AG04449 (cell line): ENCODE data around the gene LBX1.

Experiments
- CTCF ChIA-PET: fragments of 350-600 bp; formaldehyde crosslinking; extraction: SDS; loops from one replicate; lab custom pipeline; 2021; ENCODE audit warnings: antibody characterized with exemption; lab: Yijun Ruan, JAX
- POLR2A ChIA-PET: fragments of 400-600, 350-600 bp; formaldehyde crosslinking; extraction: SDS; loops from one replicate; lab custom pipeline; 2020; ENCODE audit warnings: antibody characterized with exemption, inconsistent platforms; lab: Yijun Ruan, JAX
- DNase-seq: peaks from one replicate; pipeline ENCODE4 v3.0.0-alpha.2; 2010; ENCODE audit warnings: low read depth, low spot score
- H3K4me3 ChIP-seq: 2 replicates; pipeline ENCODE4 v1.5.1; 2011; ENCODE audit warnings: low read depth, mild to moderate bottlenecking, control low read depth, low read length
- TF ChIP-seq, protein P1 (sequence below): IDR thresholded peaks from one replicate; pipeline ENCODE4 v1.5.1; 2011; ENCODE audit warnings: mild to moderate bottlenecking, moderate library complexity, low read length, control low read depth, inconsistent platforms; ENCODE audit not compliant: insufficient read depth; ENCODE audit errors: missing control alignments

LBX1 gene

GRCh38 chr10:101224060-101224909 lies 5.0 kb downstream of the LBX1 start:
- CTCF ChIA-PET, result interaction anchor here (0.6 to 2.7 kb wide), 3 partner anchors 10 to 345 kb away, joined by 3 to 37 read pairs (median 3); no protein-coding TSS in a partner anchor
- POLR2A ChIA-PET, result no interaction called here
- DNase-seq, result no peak
- TF ChIP-seq, protein P1, sequence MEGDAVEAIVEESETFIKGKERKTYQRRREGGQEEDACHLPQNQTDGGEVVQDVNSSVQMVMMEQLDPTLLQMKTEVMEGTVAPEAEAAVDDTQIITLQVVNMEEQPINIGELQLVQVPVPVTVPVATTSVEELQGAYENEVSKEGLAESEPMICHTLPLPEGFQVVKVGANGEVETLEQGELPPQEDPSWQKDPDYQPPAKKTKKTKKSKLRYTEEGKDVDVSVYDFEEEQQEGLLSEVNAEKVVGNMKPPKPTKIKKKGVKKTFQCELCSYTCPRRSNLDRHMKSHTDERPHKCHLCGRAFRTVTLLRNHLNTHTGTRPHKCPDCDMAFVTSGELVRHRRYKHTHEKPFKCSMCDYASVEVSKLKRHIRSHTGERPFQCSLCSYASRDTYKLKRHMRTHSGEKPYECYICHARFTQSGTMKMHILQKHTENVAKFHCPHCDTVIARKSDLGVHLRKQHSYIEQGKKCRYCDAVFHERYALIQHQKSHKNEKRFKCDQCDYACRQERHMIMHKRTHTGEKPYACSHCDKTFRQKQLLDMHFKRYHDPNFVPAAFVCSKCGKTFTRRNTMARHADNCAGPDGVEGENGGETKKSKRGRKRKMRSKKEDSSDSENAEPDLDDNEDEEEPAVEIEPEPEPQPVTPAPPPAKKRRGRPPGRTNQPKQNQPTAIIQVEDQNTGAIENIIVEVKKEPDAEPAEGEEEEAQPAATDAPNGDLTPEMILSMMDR, result no peak
- H3K4me3 ChIP-seq, result no peak overlapping the region

GRCh38 chr10:101223274-101224059 lies 5.8 kb downstream of the LBX1 start:
- no peak for DNase-seq
- ChIA-PET POLR2A (no interaction called here), CTCF (interaction anchor here (0.6 to 2.7 kb wide), 4 partner anchors 9 to 346 kb away, joined by 3 to 37 read pairs (median 3); no protein-coding TSS in a partner anchor)
- TF ChIP-seq, protein P1, result no peak
- no peak overlapping the region for H3K4me3 ChIP-seq

- TF ChIP-seq, protein P1, result no peak
- DNase-seq, result no peak
- ChIA-PET POLR2A (no interaction called here), CTCF (interaction anchor here (0.9 to 2.7 kb wide), 2 partner anchors 9 to 61 kb away, joined by 3 to 37 read pairs; no protein-coding TSS in a partner anchor)
- H3K4me3 ChIP-seq, result no peak overlapping the region
These were observed 6.5 kb downstream of the LBX1 start for GRCh38 chr10:101222683-101223273.

GRCh38 chr10:101221963-101222531 lies 7.2 kb downstream of the LBX1 start:
- CTCF ChIA-PET, result interaction anchor here (1.4 to 2.7 kb wide), 2 partner anchors 8 to 51 kb away, joined by 5 to 37 read pairs; no protein-coding TSS in a partner anchor

DNA sequence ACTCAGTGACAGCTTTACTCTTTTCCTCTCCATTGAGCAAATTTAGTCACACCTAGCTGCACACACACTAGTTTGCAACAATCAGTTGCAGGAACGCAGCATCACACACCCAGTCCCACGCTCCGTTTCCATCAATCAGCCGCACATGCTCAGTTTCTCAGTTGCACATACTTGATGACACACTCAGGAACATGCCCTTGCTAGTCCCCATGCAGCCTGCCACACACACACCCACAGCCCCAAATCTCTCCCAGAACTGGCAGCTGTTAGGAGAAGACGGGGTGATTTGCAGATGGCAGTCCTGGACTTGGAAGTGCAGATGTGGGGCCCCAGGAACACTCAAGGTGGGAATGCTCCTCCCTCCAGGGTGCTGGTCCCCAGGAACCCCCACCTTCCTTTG lies 7.7 kb downstream of the LBX1 start:
- CTCF ChIA-PET, result interaction anchor here (1.4 to 2.9 kb wide), 2 partner anchors 52 to 559 kb away, joined by 5 to 9 read pairs; no protein-coding TSS in a partner anchor

More at GRCh38 chr10:101221963-101222531, 7.2 kb downstream of the LBX1 start:
- POLR2A ChIA-PET, result no interaction called here
- TF ChIP-seq, protein P1, result no peak
- H3K4me3 ChIP-seq, result no peak overlapping the region
- DNase-seq, result no peak

More for the DNA sequence above, 7.7 kb downstream of the LBX1 start:
- H3K4me3 ChIP-seq, result no peak overlapping the region
- POLR2A ChIA-PET, result no interaction called here
- TF ChIP-seq, protein P1, result no peak
- no peak for DNase-seq
